ENCODE data around the gene RBM34.
A peak's percentile ranks its signal among the peaks of the same experiment; 100 is the strongest.
"Not testable (repeated sequence)": the region's sequence is repeated elsewhere in the genome, so short reads cannot be mapped to it uniquely, and the experiment has no call there.

The RBM34 gene, protein sequence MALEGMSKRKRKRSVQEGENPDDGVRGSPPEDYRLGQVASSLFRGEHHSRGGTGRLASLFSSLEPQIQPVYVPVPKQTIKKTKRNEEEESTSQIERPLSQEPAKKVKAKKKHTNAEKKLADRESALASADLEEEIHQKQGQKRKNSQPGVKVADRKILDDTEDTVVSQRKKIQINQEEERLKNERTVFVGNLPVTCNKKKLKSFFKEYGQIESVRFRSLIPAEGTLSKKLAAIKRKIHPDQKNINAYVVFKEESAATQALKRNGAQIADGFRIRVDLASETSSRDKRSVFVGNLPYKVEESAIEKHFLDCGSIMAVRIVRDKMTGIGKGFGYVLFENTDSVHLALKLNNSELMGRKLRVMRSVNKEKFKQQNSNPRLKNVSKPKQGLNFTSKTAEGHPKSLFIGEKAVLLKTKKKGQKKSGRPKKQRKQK

GRCh38 chr1:235160957-235161684, at the start of gene RBM34:
Gene RBM34 (minus strand): TSS chr1:235161250. CDS start chr1:235161226, 24 bp downstream.
- TF ChIP-seq, protein P1, sequence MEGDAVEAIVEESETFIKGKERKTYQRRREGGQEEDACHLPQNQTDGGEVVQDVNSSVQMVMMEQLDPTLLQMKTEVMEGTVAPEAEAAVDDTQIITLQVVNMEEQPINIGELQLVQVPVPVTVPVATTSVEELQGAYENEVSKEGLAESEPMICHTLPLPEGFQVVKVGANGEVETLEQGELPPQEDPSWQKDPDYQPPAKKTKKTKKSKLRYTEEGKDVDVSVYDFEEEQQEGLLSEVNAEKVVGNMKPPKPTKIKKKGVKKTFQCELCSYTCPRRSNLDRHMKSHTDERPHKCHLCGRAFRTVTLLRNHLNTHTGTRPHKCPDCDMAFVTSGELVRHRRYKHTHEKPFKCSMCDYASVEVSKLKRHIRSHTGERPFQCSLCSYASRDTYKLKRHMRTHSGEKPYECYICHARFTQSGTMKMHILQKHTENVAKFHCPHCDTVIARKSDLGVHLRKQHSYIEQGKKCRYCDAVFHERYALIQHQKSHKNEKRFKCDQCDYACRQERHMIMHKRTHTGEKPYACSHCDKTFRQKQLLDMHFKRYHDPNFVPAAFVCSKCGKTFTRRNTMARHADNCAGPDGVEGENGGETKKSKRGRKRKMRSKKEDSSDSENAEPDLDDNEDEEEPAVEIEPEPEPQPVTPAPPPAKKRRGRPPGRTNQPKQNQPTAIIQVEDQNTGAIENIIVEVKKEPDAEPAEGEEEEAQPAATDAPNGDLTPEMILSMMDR (conservative IDR thresholded peaks at IDR 0.05; ENCODE audit: control insufficient read depth, insufficient read depth, low read depth, low read length), result no peak
- peak within 1 kb of the TSS; percentile 95 for H3K4me3 ChIP-seq (ENCODE audit: control insufficient read depth, low read depth, low read length)
- DNase-seq (ENCODE audit: low read depth), result peak; percentile 86

GRCh38 chr1:235207209-235207565, 46.1 kb upstream of the RBM34 start:
- TF ChIP-seq, protein P1 (conservative IDR thresholded peaks at IDR 0.05; ENCODE audit: control insufficient read depth, insufficient read depth, low read depth, low read length), result no peak
- DNase-seq (ENCODE audit: low read depth), result no peak
- H3K4me3 ChIP-seq (ENCODE audit: control insufficient read depth, low read depth, low read length), result no peak overlapping the region

GRCh38 chr1:235206533-235207208, 45.6 kb upstream of the RBM34 start:
- peak; percentile 31 for DNase-seq (ENCODE audit: low read depth)
- no peak overlapping the region for H3K4me3 ChIP-seq (ENCODE audit: control insufficient read depth, low read depth, low read length)
- TF ChIP-seq, protein P1 (conservative IDR thresholded peaks at IDR 0.05; ENCODE audit: control insufficient read depth, insufficient read depth, low read depth, low read length), result no peak

GRCh38 chr1:235205687-235206086, 44.6 kb upstream of the RBM34 start:
- H3K4me3 ChIP-seq (ENCODE audit: control insufficient read depth, low read depth, low read length), result no peak overlapping the region
- TF ChIP-seq, protein P1 (conservative IDR thresholded peaks at IDR 0.05; ENCODE audit: control insufficient read depth, insufficient read depth, low read depth, low read length), result no peak
- no peak for DNase-seq (ENCODE audit: low read depth)

DNA sequence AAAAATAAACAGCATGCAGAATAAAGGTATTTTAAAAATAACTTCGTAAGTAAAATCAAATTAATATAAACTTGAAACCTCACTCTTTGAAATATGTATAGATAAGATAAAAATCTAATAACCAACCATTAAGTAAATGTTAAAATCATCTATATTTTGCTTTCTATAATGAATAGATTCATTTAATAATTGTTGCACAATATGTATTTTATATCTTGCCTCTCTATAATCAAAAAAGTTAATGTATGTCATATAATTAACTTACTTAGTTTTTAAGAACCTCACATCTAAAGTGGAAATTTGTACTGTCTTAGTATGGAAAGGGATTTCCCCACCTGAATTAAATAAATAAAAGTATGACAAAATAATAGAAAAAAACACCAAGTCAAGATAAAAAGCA, 42.4 kb upstream of the RBM34 start:
- DNase-seq (ENCODE audit: low read depth), result no peak
- no peak overlapping the region for H3K4me3 ChIP-seq (ENCODE audit: control insufficient read depth, low read depth, low read length)
- TF ChIP-seq, protein P1 (conservative IDR thresholded peaks at IDR 0.05; ENCODE audit: control insufficient read depth, insufficient read depth, low read depth, low read length), result no peak

DNA sequence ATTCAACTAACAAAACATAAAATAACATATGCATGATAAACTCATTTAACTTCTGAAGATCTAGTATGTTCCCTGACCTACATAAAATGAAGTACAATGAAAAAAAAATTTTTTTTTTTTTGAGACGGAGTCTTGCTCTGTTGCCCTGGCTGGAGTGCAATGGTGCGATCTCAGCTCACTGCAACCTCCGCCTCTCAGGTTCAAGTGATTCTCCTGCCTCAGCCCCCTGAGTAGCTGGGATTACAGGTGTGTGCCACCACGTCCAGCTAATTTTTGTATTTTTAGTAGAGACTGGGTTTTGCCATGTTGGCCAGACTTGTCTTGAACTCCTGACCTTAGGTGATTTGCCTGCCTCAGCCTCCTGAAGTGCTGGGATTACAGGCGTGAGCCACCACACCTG, 41.4 kb upstream of the RBM34 start:
- H3K4me3 ChIP-seq (ENCODE audit: control insufficient read depth, low read depth, low read length); DNase-seq (ENCODE audit: low read depth): not testable (repeated sequence)

GRCh38 chr1:235199441-235199840, 38.4 kb upstream of the RBM34 start:
- peak; percentile 61 for DNase-seq (ENCODE audit: low read depth)

More at GRCh38 chr1:235199441-235199840, 38.4 kb upstream of the RBM34 start:
- no peak overlapping the region for H3K4me3 ChIP-seq (ENCODE audit: control insufficient read depth, low read depth, low read length)
- TF ChIP-seq, protein P1 (conservative IDR thresholded peaks at IDR 0.05; ENCODE audit: control insufficient read depth, insufficient read depth, low read depth, low read length), result peak; percentile 56
